ENCODE measurements around the gene ARHGEF19. TPM values are rescaled to one million over a fixed set of nuclear protein-coding genes. Genes with fewer than 3 reads are reported as not detected.
"Not testable (repeated sequence)": the region's sequence is repeated elsewhere in the genome, so short reads cannot be mapped to it uniquely, and the experiment has no call there.

ARHGEF19 gene
- total and polyA plus RNA-seq, 12 donors, result 4.8 to 46.2 (median 22.1) TPM

- TF ChIP-seq POLR2A (IDR thresholded peaks at IDR 0.05), result no peak
- TF ChIP-seq, protein P1, sequence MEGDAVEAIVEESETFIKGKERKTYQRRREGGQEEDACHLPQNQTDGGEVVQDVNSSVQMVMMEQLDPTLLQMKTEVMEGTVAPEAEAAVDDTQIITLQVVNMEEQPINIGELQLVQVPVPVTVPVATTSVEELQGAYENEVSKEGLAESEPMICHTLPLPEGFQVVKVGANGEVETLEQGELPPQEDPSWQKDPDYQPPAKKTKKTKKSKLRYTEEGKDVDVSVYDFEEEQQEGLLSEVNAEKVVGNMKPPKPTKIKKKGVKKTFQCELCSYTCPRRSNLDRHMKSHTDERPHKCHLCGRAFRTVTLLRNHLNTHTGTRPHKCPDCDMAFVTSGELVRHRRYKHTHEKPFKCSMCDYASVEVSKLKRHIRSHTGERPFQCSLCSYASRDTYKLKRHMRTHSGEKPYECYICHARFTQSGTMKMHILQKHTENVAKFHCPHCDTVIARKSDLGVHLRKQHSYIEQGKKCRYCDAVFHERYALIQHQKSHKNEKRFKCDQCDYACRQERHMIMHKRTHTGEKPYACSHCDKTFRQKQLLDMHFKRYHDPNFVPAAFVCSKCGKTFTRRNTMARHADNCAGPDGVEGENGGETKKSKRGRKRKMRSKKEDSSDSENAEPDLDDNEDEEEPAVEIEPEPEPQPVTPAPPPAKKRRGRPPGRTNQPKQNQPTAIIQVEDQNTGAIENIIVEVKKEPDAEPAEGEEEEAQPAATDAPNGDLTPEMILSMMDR (IDR thresholded peaks at IDR 0.05), result no peak
- H3K4me1 ChIP-seq (replicated peaks in 1 of 2), result peaks cover 33 to 46% of the 10 kb centered on the region in 2 donors
- WGBS, 4 donors, result 84 to 93% (median 89%) methylated on average over 8 to 19 of the region's 19 CpGs
- no peaks in the 10 kb centered on the region for H3K27me3 ChIP-seq
- no peak overlapping the region for H3K27ac ChIP-seq
- H3K4me3 ChIP-seq, result no peak overlapping the region
- intact Hi-C loops (cut with DNase I), result no loop called here
- H3K36me3 ChIP-seq (replicated peaks in 1 of 2), result no peaks in the 10 kb centered on the region
- no peak for DNase-seq
- H3K9me3 ChIP-seq (replicated peaks in 1 of 3), result no peaks in the 10 kb centered on the region
These were observed 40.9 kb downstream of the ARHGEF19 start for GRCh38 chr1:16171314-16172151.

- Histone ChIP-seq H3K9me3 (replicated peaks in 1 of 3) (no peaks in the 10 kb centered on the region), H3K4me1 (replicated peaks in 1 of 2) (peaks cover 21 to 34% of the 10 kb centered on the region in 2 donors), H3K36me3 (replicated peaks in 1 of 2) (no peaks in the 10 kb centered on the region), H3K4me3 (no peak overlapping the region), H3K27me3 (no peaks in the 10 kb centered on the region), H3K27ac (no peak overlapping the region)
- no peak for DNase-seq
- 94 to 97% (median 95%) methylated on average over 3 of the region's 3 CpGs for WGBS, 4 donors
- intact Hi-C loops (cut with DNase I), result no loop called here
- no peak for TF ChIP-seq POLR2A (IDR thresholded peaks at IDR 0.05)
- TF ChIP-seq, protein P1 (IDR thresholded peaks at IDR 0.05), result no peak
These were observed 42.2 kb downstream of the ARHGEF19 start for GRCh38 chr1:16170283-16170673.

DNA sequence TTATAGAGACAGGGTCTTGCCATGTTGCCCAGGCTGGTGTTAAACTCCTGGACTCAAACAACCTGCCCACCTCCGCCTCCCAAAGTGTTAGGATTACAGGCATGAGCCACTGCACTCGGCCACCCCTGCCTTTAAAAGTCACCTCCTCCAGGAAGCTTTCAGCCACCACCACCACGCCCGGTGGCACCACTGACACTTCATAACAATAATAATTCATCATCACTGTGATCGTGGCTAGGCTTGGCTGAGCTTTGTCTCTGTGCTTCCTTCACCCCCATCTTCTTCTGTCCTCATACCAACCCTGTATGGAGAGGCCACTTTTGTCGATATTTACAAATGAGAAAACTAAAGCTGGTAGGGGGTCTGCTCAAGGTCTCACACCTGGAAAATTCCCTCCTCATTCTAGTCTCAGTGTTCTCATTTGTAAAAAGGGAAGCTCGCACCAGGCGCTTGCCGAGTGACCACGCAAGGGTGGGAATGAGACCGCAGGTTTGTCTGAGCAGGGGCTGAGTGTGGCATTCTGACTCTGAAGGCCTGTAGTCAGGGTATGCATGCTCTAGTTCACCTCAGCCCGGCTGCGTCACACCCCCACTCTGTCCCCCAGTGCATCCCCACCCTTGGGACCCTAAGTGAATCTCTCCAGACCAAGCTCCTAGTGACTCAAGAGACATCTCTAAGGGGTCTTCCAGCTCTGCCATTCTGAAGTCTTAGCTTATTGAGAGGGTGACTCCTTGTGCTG is 43.7 kb downstream of the ARHGEF19 start:
- intact Hi-C loops (cut with DNase I), result no loop called here
- no peak for DNase-seq
- WGBS, 4 donors, result 68 to 85% (median 76%) methylated on average over 11 to 13 of the region's 13 CpGs
- Histone ChIP-seq H3K36me3 (replicated peaks in 1 of 2) (no peaks in the 10 kb centered on the region), H3K27ac (no peak overlapping the region), H3K9me3 (replicated peaks in 1 of 3) (no peaks in the 10 kb centered on the region), H3K27me3 (no peaks in the 10 kb centered on the region), H3K4me3 (no peak overlapping the region), H3K4me1 (replicated peaks in 1 of 2) (peaks cover 13 to 19% of the 10 kb centered on the region in 2 donors)
- TF ChIP-seq POLR2A (IDR thresholded peaks at IDR 0.05), result no peak
- TF ChIP-seq, protein P1 (IDR thresholded peaks at IDR 0.05), result no peak

- H3K27me3 ChIP-seq; H3K36me3 ChIP-seq (replicated peaks in 1 of 2); intact Hi-C loops (cut with DNase I); H3K27ac ChIP-seq; H3K9me3 ChIP-seq (replicated peaks in 1 of 3); DNase-seq: not testable (repeated sequence)
- peak overlapping the region in 1 of 4 donors; percentile 56 for H3K4me3 ChIP-seq
- 58 to 76% (median 73%) methylated on average over 6 to 10 of the region's 10 CpGs for WGBS, 4 donors
- peaks cover 7 to 12% of the 10 kb centered on the region in 2 donors for H3K4me1 ChIP-seq (replicated peaks in 1 of 2)
These were observed 44.3 kb downstream of the ARHGEF19 start for GRCh38 chr1:16168144-16168495.

Data from adrenal gland (tissue), 12 donors.